MM.1S (cell line): ENCODE results near the gene MX1.

Source experiments
- DNase-seq: peaks from one replicate; pipeline ENCODE4 v3.0.0-alpha.2; 2015
- H2AFZ ChIP-seq: fragments of 300-600 bp; sonication (generic); 2 replicates; pipeline ENCODE4 v1.6.0; 2016; ENCODE audit warnings: antibody characterized with exemption, low read length
- H3F3A ChIP-seq: fragments of 300-600 bp; sonication (generic); 2 replicates; pipeline ENCODE4 v1.6.1; 2016; ENCODE audit warnings: mild to moderate bottlenecking, antibody characterized with exemption, low read length, moderate library complexity, mixed read lengths; ENCODE audit not compliant: insufficient read depth
- H3K27ac ChIP-seq: fragments of 300-600 bp; sonication (generic); 2 replicates; pipeline ENCODE4 v1.5.1; 2016; ENCODE audit warnings: mild to moderate bottlenecking, low read length
- H3K27me3 ChIP-seq: fragments of 300-600 bp; sonication (generic); replicated peaks from 2 replicates; pipeline ENCODE4 v1.6.0; 2016; ENCODE audit warnings: low read length; ENCODE audit not compliant: insufficient read depth
- H3K36me3 ChIP-seq: fragments of 300-600 bp; sonication (generic); replicated peaks from 2 replicates; pipeline ENCODE4 v1.6.1; 2016; ENCODE audit warnings: mild to moderate bottlenecking, low read length, mixed read lengths; ENCODE audit not compliant: insufficient read depth
- H3K4me1 ChIP-seq: fragments of 300-600 bp; sonication (generic); 2 replicates; pipeline ENCODE4 v1.6.1; 2016; ENCODE audit warnings: low read length, mixed read lengths
- H3K4me2 ChIP-seq: fragments of 300-600 bp; sonication (generic); 2 replicates; pipeline ENCODE4 v1.6.0; 2016; ENCODE audit warnings: low read depth, low read length
- H3K4me3 ChIP-seq: fragments of 300-600 bp; sonication (generic); 2 replicates; pipeline ENCODE4 v1.5.1; 2016; ENCODE audit warnings: low read length, mixed read lengths
- H3K79me2 ChIP-seq: fragments of 300-600 bp; sonication (generic); 2 replicates; pipeline ENCODE4 v1.6.1; 2016; ENCODE audit warnings: mixed run types, low read length, mixed read lengths
- H3K9ac ChIP-seq: fragments of 300-600 bp; sonication (generic); 2 replicates; pipeline ENCODE4 v1.6.1; 2016; ENCODE audit warnings: low read length, mixed read lengths
- H3K9me2 ChIP-seq: fragments of 300-600 bp; sonication (generic); replicated peaks from 2 replicates; pipeline ENCODE4 v1.6.1; 2016; ENCODE audit warnings: mild to moderate bottlenecking, low read length, mixed read lengths; ENCODE audit not compliant: insufficient read depth
- H3K9me3 ChIP-seq: fragments of 300-600 bp; sonication (generic); replicated peaks from 2 replicates; pipeline ENCODE4 v1.6.1; 2016; ENCODE audit warnings: mild to moderate bottlenecking, low read length, mixed read lengths; ENCODE audit not compliant: insufficient read depth
- H4K20me1 ChIP-seq: fragments of 300-600 bp; sonication (generic); 2 replicates; pipeline ENCODE4 v1.6.1; 2016; ENCODE audit warnings: mild to moderate bottlenecking, low read length, moderate library complexity, mixed read lengths; ENCODE audit not compliant: insufficient read depth
- EZH2 ChIP-seq: fragments of 300-600 bp; sonication (generic); optimal IDR thresholded peaks from 2 replicates; pipeline ENCODE3; 2017; ENCODE audit warnings: low read depth, mild to moderate bottlenecking, antibody characterized with exemption, low read length, mixed read lengths
- EZH2phosphoT487 ChIP-seq: fragments of 300-600 bp; sonication (generic); IDR thresholded peaks from 2 replicates; pipeline ENCODE4 v1.6.1; 2018; ENCODE audit warnings: antibody characterized with exemption, low read length
- TF ChIP-seq, protein P1 (sequence below): fragments of 300-600 bp; sonication (generic); IDR thresholded peaks from 2 replicates; pipeline ENCODE4 v1.5.1; 2016; ENCODE audit warnings: antibody characterized with exemption, low read length, mixed read lengths

MX1 gene

DNA sequence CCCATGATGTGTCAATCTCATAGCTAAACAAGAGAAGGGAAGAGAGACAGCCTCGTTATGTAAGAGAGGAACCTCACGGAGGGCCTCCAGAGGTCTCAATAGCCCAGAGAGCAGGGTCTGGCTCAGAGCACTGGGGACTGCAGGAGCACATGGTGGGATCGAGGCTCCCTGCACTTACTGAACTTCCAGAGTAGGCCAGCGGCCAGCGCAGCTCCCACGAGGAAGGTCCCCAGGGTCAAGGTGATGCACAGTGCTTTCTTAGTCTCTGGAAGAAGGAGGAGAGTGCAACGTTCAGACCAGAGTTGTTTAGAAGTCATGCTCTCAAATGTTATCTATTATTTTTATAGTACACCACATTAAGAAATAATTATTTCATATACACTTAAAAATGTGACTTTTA lies 63.3 kb downstream of the MX1 start:
- Histone ChIP-seq H2AFZ (no peak overlapping the region), H3K4me2 (no peak overlapping the region), H3F3A (no peaks in the 10 kb centered on the region), H3K36me3 (no peaks in the 10 kb centered on the region), H3K4me1 (no peaks in the 10 kb centered on the region), H4K20me1 (no peaks in the 10 kb centered on the region), H3K27ac (no peak overlapping the region), H3K79me2 (no peaks in the 10 kb centered on the region), H3K27me3 (no peaks in the 10 kb centered on the region), H3K9me2 (no peaks in the 10 kb centered on the region), H3K9me3 (no peaks in the 10 kb centered on the region), H3K4me3 (no peak overlapping the region), H3K9ac (no peak overlapping the region)
- no peak for TF ChIP-seq EZH2
- DNase-seq, result no peak

DNA sequence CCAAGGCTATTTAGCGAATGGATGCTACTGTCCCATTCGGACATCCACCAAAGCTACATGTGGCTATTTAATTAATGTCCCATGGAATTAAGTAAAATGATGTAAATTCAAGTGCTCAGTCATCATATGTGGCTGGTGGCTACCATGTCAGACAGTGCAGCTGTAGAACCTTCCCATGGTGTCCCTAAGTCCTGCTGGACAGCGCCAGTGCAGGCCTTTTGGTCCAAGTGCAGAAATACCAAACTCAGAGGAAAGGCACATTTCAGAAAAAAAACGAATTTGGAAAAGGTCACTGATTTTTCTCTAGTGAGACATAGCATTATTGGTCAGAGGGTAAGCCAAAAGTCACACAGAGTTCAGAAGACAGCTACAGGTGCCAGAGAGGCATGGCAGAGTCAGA lies 64.3 kb downstream of the MX1 start:
- H3K4me3 ChIP-seq, result no peak overlapping the region
- H3K27ac ChIP-seq, result no peak overlapping the region
- H3K36me3 ChIP-seq, result no peaks in the 10 kb centered on the region
- no peak overlapping the region for H3K9ac ChIP-seq
- H3K9me3 ChIP-seq, result no peaks in the 10 kb centered on the region
- TF ChIP-seq, protein P1, sequence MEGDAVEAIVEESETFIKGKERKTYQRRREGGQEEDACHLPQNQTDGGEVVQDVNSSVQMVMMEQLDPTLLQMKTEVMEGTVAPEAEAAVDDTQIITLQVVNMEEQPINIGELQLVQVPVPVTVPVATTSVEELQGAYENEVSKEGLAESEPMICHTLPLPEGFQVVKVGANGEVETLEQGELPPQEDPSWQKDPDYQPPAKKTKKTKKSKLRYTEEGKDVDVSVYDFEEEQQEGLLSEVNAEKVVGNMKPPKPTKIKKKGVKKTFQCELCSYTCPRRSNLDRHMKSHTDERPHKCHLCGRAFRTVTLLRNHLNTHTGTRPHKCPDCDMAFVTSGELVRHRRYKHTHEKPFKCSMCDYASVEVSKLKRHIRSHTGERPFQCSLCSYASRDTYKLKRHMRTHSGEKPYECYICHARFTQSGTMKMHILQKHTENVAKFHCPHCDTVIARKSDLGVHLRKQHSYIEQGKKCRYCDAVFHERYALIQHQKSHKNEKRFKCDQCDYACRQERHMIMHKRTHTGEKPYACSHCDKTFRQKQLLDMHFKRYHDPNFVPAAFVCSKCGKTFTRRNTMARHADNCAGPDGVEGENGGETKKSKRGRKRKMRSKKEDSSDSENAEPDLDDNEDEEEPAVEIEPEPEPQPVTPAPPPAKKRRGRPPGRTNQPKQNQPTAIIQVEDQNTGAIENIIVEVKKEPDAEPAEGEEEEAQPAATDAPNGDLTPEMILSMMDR, result no peak
- TF ChIP-seq EZH2, result no peak
- TF ChIP-seq EZH2phosphoT487, result no peak
- no peaks in the 10 kb centered on the region for H3K4me1 ChIP-seq
- H3K4me2 ChIP-seq, result no peak overlapping the region
- no peak for DNase-seq
- H2AFZ ChIP-seq, result no peak overlapping the region
- no peaks in the 10 kb centered on the region for H3K27me3 ChIP-seq
- no peaks in the 10 kb centered on the region for H3K79me2 ChIP-seq
- no peaks in the 10 kb centered on the region for H3F3A ChIP-seq
- H4K20me1 ChIP-seq, result no peaks in the 10 kb centered on the region
- H3K9me2 ChIP-seq, result no peaks in the 10 kb centered on the region

DNA sequence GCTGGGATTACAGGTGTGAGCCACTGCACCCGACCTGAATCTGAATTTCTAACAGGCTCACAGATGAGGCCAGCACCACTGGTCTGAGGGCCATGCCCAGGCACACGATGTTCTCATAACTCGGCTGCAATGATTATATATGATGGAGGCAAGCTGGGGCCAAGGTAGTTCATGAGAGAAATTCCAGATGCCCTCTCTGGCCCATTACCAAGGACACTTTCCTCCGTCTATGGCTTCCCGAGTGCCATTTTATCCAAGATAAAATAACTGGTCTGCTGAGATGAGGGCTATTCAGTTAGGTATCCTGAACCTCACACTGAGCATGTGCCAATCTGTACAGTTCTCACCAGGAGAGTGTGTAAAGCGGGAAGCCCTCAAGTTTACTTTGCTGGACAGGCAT lies 65.4 kb downstream of the MX1 start:
- Histone ChIP-seq H3K9me2 (no peaks in the 10 kb centered on the region), H3K4me1 (no peaks in the 10 kb centered on the region), H3F3A (no peaks in the 10 kb centered on the region), H4K20me1 (no peaks in the 10 kb centered on the region), H3K27ac (no peak overlapping the region), H3K9me3 (no peaks in the 10 kb centered on the region), H3K36me3 (no peaks in the 10 kb centered on the region), H3K79me2 (no peaks in the 10 kb centered on the region), H3K27me3 (no peaks in the 10 kb centered on the region), H3K4me2 (no peak overlapping the region), H2AFZ (no peak overlapping the region), H3K9ac (no peak overlapping the region), H3K4me3 (no peak overlapping the region)
- DNase-seq, result no peak
- TF ChIP-seq EZH2phosphoT487 (no peak), EZH2 (no peak)
- TF ChIP-seq, protein P1, result no peak

DNA sequence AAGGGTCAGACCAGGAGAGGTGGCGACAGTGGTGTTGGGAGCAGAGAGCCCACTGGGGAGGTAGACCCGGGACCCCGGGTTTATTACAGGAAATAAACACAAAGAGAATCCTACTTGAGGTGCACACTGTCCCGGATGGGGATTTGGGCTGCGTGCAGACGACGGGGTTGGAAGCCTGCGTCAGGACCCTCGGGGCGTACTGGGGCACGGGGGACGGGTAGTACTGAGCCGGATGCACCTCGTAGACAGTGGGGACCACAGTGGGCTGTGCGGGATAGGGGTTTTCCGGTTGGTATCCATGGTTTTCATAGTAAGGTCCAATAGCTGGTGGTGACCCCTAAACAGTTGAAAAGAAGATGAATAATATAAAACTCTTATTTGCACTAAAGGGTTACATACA lies 68.2 kb downstream of the MX1 start:
- no peak overlapping the region for H3K9ac ChIP-seq
- H3K4me1 ChIP-seq, result no peaks in the 10 kb centered on the region
- H3K4me2 ChIP-seq, result no peak overlapping the region
- H3K4me3 ChIP-seq, result no peak overlapping the region
- no peak overlapping the region for H2AFZ ChIP-seq
- H4K20me1 ChIP-seq, result no peaks in the 10 kb centered on the region
- H3F3A ChIP-seq, result no peaks in the 10 kb centered on the region
- H3K9me3 ChIP-seq, result no peaks in the 10 kb centered on the region
- TF ChIP-seq, protein P1, result no peak
- no peak for TF ChIP-seq EZH2phosphoT487
- no peak for TF ChIP-seq EZH2
- H3K79me2 ChIP-seq, result no peaks in the 10 kb centered on the region
- DNase-seq, result no peak
- no peaks in the 10 kb centered on the region for H3K36me3 ChIP-seq
- no peaks in the 10 kb centered on the region for H3K9me2 ChIP-seq
- no peak overlapping the region for H3K27ac ChIP-seq
- 0 out of 2 replicates have a peak, but pooled peaks cover 3% of the 10 kb centered on the region for H3K27me3 ChIP-seq
